DOHH2 (cell line): Measurements from ENCODE around the gene PARM1.

ENCODE experiments used
- H3F3A ChIP-seq: fragments of 200-600 bp; sonication (generic), shearing (Covaris generic); 2 replicates; pipeline ENCODE4 v1.6.0; 2016; ENCODE audit warnings: antibody characterized with exemption, mild to moderate bottlenecking; ENCODE audit not compliant: control insufficient read depth, insufficient read depth
- H3K27ac ChIP-seq: fragments of 200-600 bp; sonication (generic); 2 replicates; pipeline ENCODE4 v1.5.1; 2014; ENCODE audit warnings: low read depth, mild to moderate bottlenecking, low read length, moderate library complexity
- H3K27me3 ChIP-seq: fragments of 200-600 bp; sonication (generic); 2 replicates; pipeline ENCODE4 v1.6.1; 2014; ENCODE audit warnings: mild to moderate bottlenecking, low read length, mixed read lengths; ENCODE audit not compliant: control insufficient read depth
- H3K36me3 ChIP-seq: fragments of 200-600 bp; sonication (generic); 2 replicates; pipeline ENCODE4 v1.6.1; 2014; ENCODE audit warnings: mild to moderate bottlenecking, low read length, moderate library complexity, mixed read lengths; ENCODE audit not compliant: control insufficient read depth
- H3K4me1 ChIP-seq: fragments of 200-600 bp; sonication (generic); 2 replicates; pipeline ENCODE4 v1.6.1; 2014; ENCODE audit warnings: mild to moderate bottlenecking, low read length, mixed read lengths; ENCODE audit not compliant: control insufficient read depth
- H3K4me2 ChIP-seq: fragments of 200-600 bp; sonication (generic); 2 replicates; pipeline ENCODE4 v1.6.0; 2014; ENCODE audit warnings: mild to moderate bottlenecking, low read length, moderate library complexity
- H3K4me3 ChIP-seq: fragments of 200-600 bp; sonication (generic); 2 replicates; pipeline ENCODE4 v1.5.1; 2014; ENCODE audit warnings: mild to moderate bottlenecking, low read length, mixed read lengths
- H3K79me2 ChIP-seq: fragments of 200-600 bp; sonication (generic); 2 replicates; pipeline ENCODE4 v1.6.1; 2014; ENCODE audit warnings: mild to moderate bottlenecking, low read length, mixed read lengths; ENCODE audit not compliant: control insufficient read depth
- H3K9me2 ChIP-seq: fragments of 200-600 bp; sonication (generic); replicated peaks from 2 replicates; pipeline ENCODE4 v1.6.1; 2014; ENCODE audit warnings: mild to moderate bottlenecking, low read length, mixed read lengths; ENCODE audit not compliant: control insufficient read depth
- H3K9me3 ChIP-seq: fragments of 200-600 bp; sonication (generic); 2 replicates; pipeline ENCODE4 v1.6.1; 2014; ENCODE audit warnings: antibody characterized with exemption, low read length, mixed read lengths; ENCODE audit not compliant: control insufficient read depth, insufficient read depth
- H4K20me1 ChIP-seq: fragments of 200-600 bp; sonication (generic); 2 replicates; pipeline ENCODE4 v1.6.0; 2014; ENCODE audit warnings: low read depth, mild to moderate bottlenecking, antibody characterized with exemption, low read length, moderate library complexity; ENCODE audit not compliant: control insufficient read depth, insufficient read depth
- EZH2phosphoT487 ChIP-seq: fragments of 200-600 bp; sonication (generic); IDR thresholded peaks from 2 replicates; pipeline ENCODE4 v1.6.1; 2017; ENCODE audit warnings: borderline replicate concordance, mild to moderate bottlenecking, antibody characterized with exemption, low read length, moderate library complexity, mixed read lengths
- TF ChIP-seq, protein P1 (sequence below): fragments of 200-600 bp; sonication (generic); IDR thresholded peaks from one replicate; pipeline ENCODE4 v1.5.1; 2014; ENCODE audit warnings: antibody characterized with exemption, mild to moderate bottlenecking, low read depth, low read length; ENCODE audit not compliant: poor library complexity, severe bottlenecking

Gene PARM1, protein sequence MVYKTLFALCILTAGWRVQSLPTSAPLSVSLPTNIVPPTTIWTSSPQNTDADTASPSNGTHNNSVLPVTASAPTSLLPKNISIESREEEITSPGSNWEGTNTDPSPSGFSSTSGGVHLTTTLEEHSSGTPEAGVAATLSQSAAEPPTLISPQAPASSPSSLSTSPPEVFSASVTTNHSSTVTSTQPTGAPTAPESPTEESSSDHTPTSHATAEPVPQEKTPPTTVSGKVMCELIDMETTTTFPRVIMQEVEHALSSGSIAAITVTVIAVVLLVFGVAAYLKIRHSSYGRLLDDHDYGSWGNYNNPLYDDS

DNA sequence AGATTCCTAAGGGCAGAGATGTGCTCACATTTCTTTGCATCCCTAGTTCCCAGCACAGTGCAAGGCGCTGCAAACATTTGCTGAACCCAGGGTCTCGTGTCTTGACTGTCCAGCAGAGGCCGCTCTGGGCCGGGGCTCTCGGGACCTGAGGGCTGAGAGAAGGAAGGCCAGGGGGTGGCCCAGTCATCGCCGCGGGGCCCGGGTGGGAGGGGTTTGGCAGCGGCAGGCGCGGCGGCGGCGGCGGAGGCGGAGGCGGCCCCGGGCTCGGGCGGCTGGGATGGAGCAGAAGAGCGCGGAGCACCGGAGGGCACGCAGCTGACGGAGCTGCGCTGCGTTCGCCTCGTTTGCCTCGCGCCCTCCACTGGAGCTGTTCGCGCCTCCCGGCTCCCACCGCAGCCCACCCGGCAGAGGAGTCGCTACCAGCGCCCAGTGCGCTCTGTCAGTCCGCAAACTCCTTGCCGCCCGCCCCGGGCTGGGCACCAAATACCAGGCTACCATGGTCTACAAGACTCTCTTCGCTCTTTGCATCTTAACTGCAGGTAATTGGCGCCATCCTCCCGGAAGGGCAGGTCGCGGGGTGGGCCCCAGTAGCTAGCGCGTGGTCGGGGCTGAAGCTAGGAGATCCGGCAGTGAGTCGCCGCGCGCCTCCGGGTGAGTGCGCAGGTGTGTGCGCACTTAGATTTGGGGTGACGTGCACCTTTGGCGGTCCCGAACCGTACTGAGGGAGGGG, at the start of gene PARM1:
PARM1 (plus strand) TSS at position 285 of the 730 bp plus-strand sequence; CDS start at position 497, 212 bp downstream.
- no peak within 1 kb of the TSS for H3K27ac ChIP-seq
- peak within 1 kb of the TSS; percentile 80 for H3K4me2 ChIP-seq

DNA sequence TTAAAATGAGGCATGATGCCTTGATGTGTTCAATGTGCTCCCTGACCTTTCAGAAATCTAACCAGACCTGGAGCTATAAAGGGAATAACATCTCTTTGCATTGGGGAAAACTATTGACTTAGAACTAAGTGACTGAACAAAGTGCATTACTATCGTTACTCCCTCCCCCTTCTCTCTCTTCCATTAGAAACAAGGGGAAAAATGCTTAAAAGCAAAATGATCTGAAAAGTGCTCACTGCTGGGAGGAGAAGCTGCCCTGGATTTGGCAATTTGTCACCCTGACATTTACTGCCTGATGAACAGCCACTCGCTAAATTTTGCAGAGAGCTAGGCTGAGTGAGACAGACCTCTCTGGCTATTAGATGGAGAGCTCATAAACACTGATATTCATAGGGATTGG, 48.6 kb upstream of the PARM1 start:
- Histone ChIP-seq H3K4me3 (no peak overlapping the region), H3K79me2 (no peaks in the 10 kb centered on the region), H3K27me3 (no peaks in the 10 kb centered on the region), H4K20me1 (no peaks in the 10 kb centered on the region), H3K9me3 (no peaks in the 10 kb centered on the region), H3K36me3 (no peaks in the 10 kb centered on the region), H3K4me1 (no peaks in the 10 kb centered on the region), H3F3A (no peaks in the 10 kb centered on the region), H3K27ac (no peak overlapping the region), H3K9me2 (no peaks in the 10 kb centered on the region), H3K4me2 (no peak overlapping the region)
- TF ChIP-seq, protein P1, sequence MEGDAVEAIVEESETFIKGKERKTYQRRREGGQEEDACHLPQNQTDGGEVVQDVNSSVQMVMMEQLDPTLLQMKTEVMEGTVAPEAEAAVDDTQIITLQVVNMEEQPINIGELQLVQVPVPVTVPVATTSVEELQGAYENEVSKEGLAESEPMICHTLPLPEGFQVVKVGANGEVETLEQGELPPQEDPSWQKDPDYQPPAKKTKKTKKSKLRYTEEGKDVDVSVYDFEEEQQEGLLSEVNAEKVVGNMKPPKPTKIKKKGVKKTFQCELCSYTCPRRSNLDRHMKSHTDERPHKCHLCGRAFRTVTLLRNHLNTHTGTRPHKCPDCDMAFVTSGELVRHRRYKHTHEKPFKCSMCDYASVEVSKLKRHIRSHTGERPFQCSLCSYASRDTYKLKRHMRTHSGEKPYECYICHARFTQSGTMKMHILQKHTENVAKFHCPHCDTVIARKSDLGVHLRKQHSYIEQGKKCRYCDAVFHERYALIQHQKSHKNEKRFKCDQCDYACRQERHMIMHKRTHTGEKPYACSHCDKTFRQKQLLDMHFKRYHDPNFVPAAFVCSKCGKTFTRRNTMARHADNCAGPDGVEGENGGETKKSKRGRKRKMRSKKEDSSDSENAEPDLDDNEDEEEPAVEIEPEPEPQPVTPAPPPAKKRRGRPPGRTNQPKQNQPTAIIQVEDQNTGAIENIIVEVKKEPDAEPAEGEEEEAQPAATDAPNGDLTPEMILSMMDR = no peak
- TF ChIP-seq EZH2phosphoT487 = no peak

More for the DNA sequence above, at the start of gene PARM1:
- TF ChIP-seq, protein P1 = peak; percentile 56
- no peak for TF ChIP-seq EZH2phosphoT487
- Histone ChIP-seq H3K36me3 (no peaks in the 10 kb centered on the region), H3K4me3 (peak within 1 kb of the TSS; percentile 77), H3K9me2 (no peaks in the 10 kb centered on the region), H3K79me2 (no peaks in the 10 kb centered on the region), H3F3A (peaks cover 4% of the 10 kb centered on the region; the same call in 1 of the 2 replicates), H3K27me3 (peaks cover 40% of the 10 kb centered on the region), H4K20me1 (peaks cover 3% of the 10 kb centered on the region; the same call in 1 of the 2 replicates), H3K4me1 (peaks cover 36% of the 10 kb centered on the region), H3K9me3 (no peaks in the 10 kb centered on the region)

DNA sequence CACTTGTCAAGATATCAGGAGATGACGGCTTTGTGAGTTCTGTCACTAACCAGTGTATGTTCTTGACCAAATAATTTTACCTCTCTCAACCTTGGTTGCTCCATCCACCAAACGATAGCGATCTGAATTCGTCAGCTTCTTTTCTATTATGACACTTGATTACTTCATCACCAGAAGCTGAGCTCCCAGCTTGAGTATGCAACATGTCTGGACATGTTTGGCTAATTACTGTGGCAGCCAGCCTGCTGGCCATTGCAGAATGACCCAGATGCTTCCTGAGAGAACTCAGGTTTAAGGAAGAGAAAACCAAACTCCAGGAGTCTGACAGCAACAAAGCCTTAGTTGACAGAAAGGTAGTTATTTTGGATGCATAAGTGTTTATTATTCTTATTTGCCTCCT, 46.4 kb upstream of the PARM1 start:
- Histone ChIP-seq H4K20me1 (no peaks in the 10 kb centered on the region), H3K4me3 (no peak overlapping the region), H3F3A (no peaks in the 10 kb centered on the region), H3K9me3 (no peaks in the 10 kb centered on the region), H3K36me3 (no peaks in the 10 kb centered on the region), H3K27me3 (no peaks in the 10 kb centered on the region), H3K4me1 (no peaks in the 10 kb centered on the region), H3K4me2 (no peak overlapping the region), H3K79me2 (no peaks in the 10 kb centered on the region), H3K27ac (no peak overlapping the region), H3K9me2 (no peaks in the 10 kb centered on the region)
- TF ChIP-seq EZH2phosphoT487 = no peak
- TF ChIP-seq, protein P1 = no peak
